Naive thymus-derived CD8-positive, alpha-beta T cell (primary cell): Measurements from ENCODE around the gene SLC25A1. TPM values are rescaled to one million over a fixed set of nuclear protein-coding genes. Genes with fewer than 3 reads are reported as not detected.

Experiments used
- ATAC-seq, 2 donors: fragments of 150-1000 bp; cut with Tn5 transposase in 1 of 2; sonication (Bioruptor Pico), chemical (Tn5 transposase) in 1 of 2; 1 replicate in 1 of 2; 2 replicates in 1 of 2; pipeline ENCODE4 v1.10.0; 2021; ENCODE audit warnings: mild to moderate bottlenecking in 2 of 2, moderate library complexity in 2 of 2
- POLR2A ChIA-PET: fragments of 350-600 bp; sonication (Branson Sonifier 250); formaldehyde crosslinking; loops from one replicate; lab custom pipeline; 2021; ENCODE audit warnings: antibody characterized with exemption; lab: Charles Lee
- DNase-seq, 10 donors: peaks; one replicate each; pipeline versions ENCODE4 v3.0.0 to v3.0.0-alpha.2; 2020 to 2022
- H3K27ac Mint-ChIP-seq, 10 donors: one replicate each; pipeline ENCODE4 v1.8.0; 2020 to 2022; ENCODE audit warnings: mild to moderate bottlenecking in 10 of 10, mixed read lengths in 10 of 10, moderate library complexity in 4 of 10, inconsistent platforms in 1 of 10
- H3K27me3 Mint-ChIP-seq, 5 donors: one replicate each; pipeline ENCODE4 v1.8.0; 2021 to 2022; ENCODE audit warnings: mixed read lengths in 5 of 5
- H3K36me3 Mint-ChIP-seq, 3 donors: one replicate each; pipeline ENCODE4 v1.8.0; 2020 to 2022; ENCODE audit warnings: mixed read lengths in 3 of 3, mild to moderate bottlenecking in 2 of 3, inconsistent platforms in 1 of 3
- H3K4me1 Mint-ChIP-seq, 4 donors: one replicate each; pipeline ENCODE4 v1.8.0; 2021 to 2022; ENCODE audit warnings: mixed read lengths in 4 of 4
- H3K4me3 Mint-ChIP-seq, 10 donors: one replicate each; pipeline ENCODE4 v1.8.0; 2020 to 2022; ENCODE audit warnings: mild to moderate bottlenecking in 10 of 10, mixed read lengths in 10 of 10, moderate library complexity in 6 of 10, inconsistent platforms in 1 of 10
- H3K9me3 Mint-ChIP-seq, 9 donors: one replicate each; pipeline ENCODE4 v1.8.0; 2020 to 2022; ENCODE audit warnings: mixed read lengths in 9 of 9, mild to moderate bottlenecking in 3 of 9, inconsistent platforms in 1 of 9, moderate library complexity in 1 of 9
- polyA plus RNA-seq, 3 donors: library from polyadenylated mRNA; unstranded; fragments of 300-500 nt; fragmentation: Illumina TruSeq; gene quantifications; one replicate each; pipeline ENCODE4 v1.2.3, GENCODE V29; 2021
- total RNA-seq, 8 experiments: library from RNA in 2 of 8; stranded (reverse) in 2 of 8; gene quantifications; one replicate each; pipeline ENCODE4 v1.2.3 and lab custom pipeline; 2021 to 2026

Gene SLC25A1
- total and polyA plus RNA-seq, 5 experiments from 2014 or later: 32.1 to 57.5 (median 36.3) TPM

- H3K4me3 Mint-ChIP-seq: peak overlapping the region; percentile 7 to 84 (median 56)
- POLR2A ChIA-PET: interaction anchor here (1.2 kb wide), 1 partner anchor 31 kb away, joined by 4 read pairs; no protein-coding TSS in a partner anchor
- H3K27ac Mint-ChIP-seq: peak overlapping the region in 5 of 10 donors; percentile 29 to 88 (median 41)
- ATAC-seq (no peak), DNase-seq (no peak)
- H3K27me3 Mint-ChIP-seq: no peaks in the 10 kb centered on the region
- peaks cover 12 to 47% (median 36%) of the 10 kb centered on the region in 4 donors for H3K4me1 Mint-ChIP-seq
- no peaks in the 10 kb centered on the region for H3K36me3 Mint-ChIP-seq
- H3K9me3 Mint-ChIP-seq: no peaks in the 10 kb centered on the region
Observed at GRCh38 chr22:19176175-19176643, 2.3 kb downstream of the SLC25A1 start.

DNA sequence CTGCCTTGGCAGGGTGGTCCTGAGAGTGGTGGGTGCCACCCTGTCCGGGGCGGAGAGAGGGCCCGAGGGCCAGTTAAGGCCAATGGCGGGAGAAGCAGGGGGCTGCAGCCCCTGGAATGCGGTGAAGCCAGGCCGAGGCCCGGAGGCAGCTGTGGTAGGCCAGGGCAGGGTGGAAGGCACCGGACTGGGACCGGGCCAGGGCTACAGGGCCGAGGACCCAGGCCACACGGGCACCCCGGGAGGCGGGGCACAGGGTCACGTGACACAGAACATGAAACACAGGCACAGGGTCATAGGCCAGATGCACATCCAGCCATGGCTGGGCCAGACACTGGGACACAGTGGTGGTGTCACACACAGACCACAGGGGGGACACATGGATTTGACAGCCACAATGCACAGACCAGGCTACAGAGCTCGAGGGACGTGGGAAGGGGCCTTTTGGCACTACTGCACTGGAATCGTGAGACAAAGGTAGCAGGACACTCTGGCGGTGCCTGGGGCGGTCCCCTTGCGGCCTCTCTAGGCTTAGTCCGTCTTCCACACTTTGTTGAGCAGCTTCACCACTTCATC is 2.8 kb downstream of the SLC25A1 start:
- peak overlapping the region in 8 of 10 donors; percentile 7 to 78 (median 48) for H3K4me3 Mint-ChIP-seq
- DNase-seq (no peak), ATAC-seq (no peak)
- H3K27me3 Mint-ChIP-seq: peaks cover 0 to 3% (median 0%) of the 10 kb centered on the region in 5 donors
- peak overlapping the region in 7 of 10 donors; percentile 29 to 88 (median 62) for H3K27ac Mint-ChIP-seq
- POLR2A ChIA-PET: no interaction called here
- no peaks in the 10 kb centered on the region for H3K9me3 Mint-ChIP-seq
- H3K4me1 Mint-ChIP-seq: peaks cover 14 to 48% (median 38%) of the 10 kb centered on the region in 4 donors
- H3K36me3 Mint-ChIP-seq: no peaks in the 10 kb centered on the region

DNA sequence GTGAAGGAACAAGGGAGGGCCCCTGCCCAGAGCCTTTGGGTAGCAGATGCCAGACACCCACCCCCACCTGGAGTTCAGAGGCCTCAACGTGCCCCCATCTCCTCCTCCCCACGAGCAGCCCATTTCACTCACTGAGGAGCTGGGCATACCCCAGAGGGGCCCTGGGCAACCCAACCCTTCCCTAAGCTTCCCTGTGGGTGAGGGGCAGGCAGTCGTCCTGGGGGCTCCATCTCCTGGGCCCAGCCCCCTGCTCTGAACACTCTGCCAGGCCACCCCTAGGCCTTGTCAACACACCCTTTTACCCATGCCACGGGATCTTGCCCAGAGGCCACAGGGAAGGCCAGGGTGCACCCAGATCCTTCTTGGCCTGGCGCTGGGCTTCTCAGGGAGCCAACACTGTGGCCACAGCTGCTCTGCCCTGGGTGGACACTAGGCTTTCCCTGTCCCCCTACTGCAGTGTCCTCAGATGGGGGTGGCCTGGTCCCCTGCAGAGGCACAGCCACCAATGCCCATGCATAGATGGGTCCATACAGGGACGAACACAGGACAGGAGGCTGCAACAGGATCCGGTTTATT is 3.4 kb downstream of the SLC25A1 start:
- ATAC-seq (no peak), DNase-seq (no peak)
- H3K9me3 Mint-ChIP-seq: no peaks in the 10 kb centered on the region
- POLR2A ChIA-PET: interaction anchor here (1.1 kb wide), 1 partner anchor 52 kb away, joined by 3 read pairs; the partner anchor contains the start of gene DGCR2
- no peak overlapping the region for H3K27ac Mint-ChIP-seq
- peaks cover 2 to 8% (median 4%) of the 10 kb centered on the region in 5 donors for H3K27me3 Mint-ChIP-seq
- H3K4me1 Mint-ChIP-seq: peaks cover 16 to 54% (median 43%) of the 10 kb centered on the region in 4 donors
- H3K36me3 Mint-ChIP-seq: no peaks in the 10 kb centered on the region
- H3K4me3 Mint-ChIP-seq: peak overlapping the region in 1 of 10 donors; percentile 54

GRCh38 chr22:19174106-19175025 is 4.2 kb downstream of the SLC25A1 start:
- H3K9me3 Mint-ChIP-seq: no peaks in the 10 kb centered on the region
- H3K27me3 Mint-ChIP-seq: peaks cover 2 to 14% (median 6%) of the 10 kb centered on the region in 5 donors
- ATAC-seq (no peak), DNase-seq (no peak)
- H3K27ac Mint-ChIP-seq: peak overlapping the region in 3 of 10 donors; percentile 25 to 90 (median 81)
- peaks cover 17 to 50% (median 45%) of the 10 kb centered on the region in 4 donors for H3K4me1 Mint-ChIP-seq
- H3K4me3 Mint-ChIP-seq: peak overlapping the region in 3 of 10 donors; percentile 34 to 96 (median 48)
- POLR2A ChIA-PET: interaction anchor here (0.6 to 1.2 kb wide), 5 partner anchors 13 to 305 kb away, joined by 3 read pairs; partner anchors contain the start of genes CDC45, CLTCL1, DGCR2 and MRPL40
- no peaks in the 10 kb centered on the region for H3K36me3 Mint-ChIP-seq

DNA sequence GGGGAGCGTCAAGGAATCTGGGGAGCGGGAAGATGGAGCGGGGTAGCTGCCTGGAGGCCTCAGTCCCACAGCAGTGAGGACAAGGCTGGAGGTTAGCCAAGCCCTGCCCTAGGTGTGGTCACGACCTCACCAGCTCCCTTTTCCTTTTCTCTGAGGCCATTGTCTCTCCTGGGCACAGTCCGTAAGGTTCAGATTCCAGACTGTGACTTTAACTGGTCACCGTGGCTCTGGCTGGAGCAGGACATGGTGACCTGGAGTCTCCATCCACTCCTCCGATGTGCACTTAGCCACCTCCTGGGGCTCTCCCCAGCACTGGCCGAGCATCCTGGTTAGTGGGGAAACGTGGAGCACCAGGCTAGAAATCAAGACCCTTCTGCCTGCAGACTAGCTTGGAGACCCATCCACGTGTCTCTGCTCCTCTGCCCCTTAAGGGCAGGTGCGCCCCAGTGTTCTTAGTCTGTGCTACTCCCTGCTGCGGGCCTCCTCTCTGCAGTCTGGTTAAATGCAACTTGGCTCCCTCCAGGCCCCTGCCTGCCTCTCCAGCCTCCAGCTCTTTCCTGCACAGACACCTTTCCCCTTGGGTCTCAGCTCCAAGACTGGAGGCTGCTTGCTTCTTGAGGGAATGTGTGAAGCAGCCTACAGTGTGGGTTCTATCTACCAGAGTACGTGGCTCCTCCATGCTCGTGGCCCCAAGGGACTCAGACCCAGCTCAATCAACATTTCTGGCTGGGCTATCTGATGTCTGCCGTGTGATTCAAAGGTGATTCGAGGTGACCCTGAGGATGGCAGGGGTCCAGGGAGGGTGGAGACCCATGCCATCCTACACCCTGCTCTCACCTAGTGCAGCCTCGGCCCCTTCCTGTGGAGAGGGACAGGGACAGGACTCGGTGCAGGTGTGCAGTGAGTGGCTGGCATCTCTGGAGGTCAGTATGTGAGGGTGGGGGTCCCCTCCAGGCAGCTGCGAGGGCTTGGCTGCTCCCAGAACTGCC is 5.2 kb downstream of the SLC25A1 start:
- Mint-ChIP-seq H3K27ac (peak overlapping the region; percentile 37 to 98 (median 93)), H3K4me3 (peak overlapping the region; percentile 89 to 96 (median 92)), H3K4me1 (peaks cover 20 to 50% (median 48%) of the 10 kb centered on the region in 4 donors), H3K9me3 (no peaks in the 10 kb centered on the region), H3K27me3 (peaks cover 9 to 23% (median 15%) of the 10 kb centered on the region in 5 donors), H3K36me3 (no peaks in the 10 kb centered on the region)
- DNase-seq (no peak), ATAC-seq (no peak)
- POLR2A ChIA-PET: interaction anchor here (0.6 to 1.2 kb wide), 3 partner anchors 14 to 306 kb away, joined by 3 read pairs; partner anchors contain the start of genes CDC45 and CLTCL1

DNA sequence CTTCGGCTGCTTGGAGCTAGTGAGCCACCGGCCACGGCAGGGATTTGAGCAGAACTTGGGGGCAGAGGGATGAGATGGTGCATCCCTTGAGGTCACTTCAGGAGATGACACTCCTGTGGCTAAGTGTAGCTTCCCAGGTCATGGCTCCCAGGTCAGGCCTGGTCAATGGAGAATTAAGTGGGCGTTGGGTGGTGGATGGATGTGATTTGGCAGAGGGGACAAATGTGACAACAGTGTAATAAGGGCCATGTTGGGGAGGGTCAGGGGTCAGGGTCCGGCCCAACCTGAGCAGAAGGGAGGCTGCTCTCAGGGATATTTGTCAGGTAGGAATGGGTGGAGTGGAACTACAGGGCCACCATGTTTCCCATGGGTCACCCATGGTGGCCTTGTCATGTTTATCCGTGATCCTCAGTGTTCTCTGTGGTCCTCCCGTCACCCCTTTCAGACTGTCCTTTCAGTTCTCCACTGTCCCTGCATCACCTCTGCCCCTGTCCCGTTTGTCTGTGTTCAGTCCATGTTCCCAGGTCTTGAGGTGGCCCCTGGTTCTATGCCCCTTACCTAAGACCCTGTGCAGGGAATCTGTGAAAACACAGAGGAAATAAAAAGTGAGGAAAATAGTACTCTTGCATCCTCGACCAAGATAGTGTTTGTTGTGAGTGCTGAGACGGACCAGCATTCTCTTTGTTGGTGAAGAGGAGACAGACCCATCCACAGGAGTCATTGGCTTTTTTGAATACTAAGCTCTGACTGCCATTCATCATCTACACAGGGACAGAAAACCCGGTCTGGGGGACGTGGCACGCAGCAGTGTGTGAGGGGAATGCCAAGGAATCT is 6.1 kb downstream of the SLC25A1 start:
- Mint-ChIP-seq H3K27ac (peak overlapping the region; percentile 80 to 98 (median 94)), H3K4me1 (peaks cover 20 to 50% (median 49%) of the 10 kb centered on the region in 4 donors), H3K36me3 (no peaks in the 10 kb centered on the region), H3K9me3 (peaks cover 0 to 2% (median 0%) of the 10 kb centered on the region in 9 donors), H3K4me3 (peak overlapping the region; percentile 89 to 96 (median 92)), H3K27me3 (peaks cover 13 to 33% (median 22%) of the 10 kb centered on the region in 5 donors)
- ATAC-seq (no peak), DNase-seq (no peak)
- POLR2A ChIA-PET: no interaction called here

GRCh38 chr22:19169947-19170318 is 8.6 kb downstream of the SLC25A1 start:
- no peak for DNase-seq

DNA sequence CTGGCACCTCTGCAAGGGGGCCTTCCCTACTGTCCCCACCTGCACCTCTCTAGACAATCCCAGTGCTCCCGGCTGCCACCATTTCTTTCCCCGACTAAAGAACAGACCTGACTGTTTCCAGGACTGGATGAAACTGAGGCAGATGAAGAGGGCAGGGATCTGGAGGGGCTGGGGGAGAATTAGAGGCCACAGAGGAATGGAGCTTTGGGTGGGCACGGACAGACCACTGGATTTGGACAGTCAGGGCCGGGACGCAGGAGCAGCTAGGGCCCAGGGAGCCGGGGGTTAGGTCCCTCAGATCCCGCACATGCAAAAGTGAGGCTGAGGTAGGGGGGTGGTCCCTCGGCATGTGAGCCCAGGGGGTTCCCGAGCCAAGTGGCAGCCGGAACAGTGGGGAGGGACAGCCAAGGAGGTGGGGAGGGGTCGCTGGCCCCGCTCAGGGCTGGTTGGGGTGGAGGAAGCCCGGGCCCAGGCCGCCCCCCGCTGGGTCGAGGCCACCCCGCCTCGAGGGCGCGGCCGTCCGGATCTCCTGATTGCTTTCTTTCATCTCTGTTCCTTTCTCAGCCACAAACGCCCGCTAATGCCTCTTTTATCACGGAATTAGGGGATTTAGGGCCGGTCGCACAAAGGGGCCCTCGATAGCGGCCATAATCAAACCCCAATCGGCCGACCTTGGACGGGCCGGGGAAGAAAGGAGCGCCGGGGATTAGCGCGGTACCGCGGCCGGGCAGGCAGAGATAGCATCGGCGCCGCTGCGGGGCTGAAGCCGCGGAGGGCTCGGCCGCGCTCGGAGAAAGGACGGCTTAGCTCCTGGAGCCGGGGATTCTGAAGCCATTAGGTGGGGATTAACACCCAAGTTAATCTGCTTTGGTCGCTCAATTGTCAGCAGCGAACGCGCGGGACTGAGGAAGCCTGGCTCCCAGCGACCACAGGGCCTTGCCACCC is 9.3 kb downstream of the SLC25A1 start:
- peaks cover 0 to 4% (median 0%) of the 10 kb centered on the region in 9 donors for H3K9me3 Mint-ChIP-seq
- peak overlapping the region in 3 of 10 donors; percentile 46 to 62 (median 51) for H3K27ac Mint-ChIP-seq
- H3K4me1 Mint-ChIP-seq: peaks cover 20 to 45% (median 40%) of the 10 kb centered on the region in 4 donors
- POLR2A ChIA-PET: interaction anchor here (1.6 kb wide), 1 partner anchor 10 kb away, joined by 3 read pairs; the partner anchor contains the start of gene SLC25A1
- DNase-seq (no peak), ATAC-seq (no peak)
- H3K4me3 Mint-ChIP-seq: peak overlapping the region; percentile 42 to 92 (median 64)
- no peaks in the 10 kb centered on the region for H3K36me3 Mint-ChIP-seq
- peaks cover 19 to 48% (median 33%) of the 10 kb centered on the region in 5 donors for H3K27me3 Mint-ChIP-seq

More at GRCh38 chr22:19169947-19170318, 8.6 kb downstream of the SLC25A1 start:
- H3K4me3 Mint-ChIP-seq: peak overlapping the region; percentile 89 to 96 (median 92)
- POLR2A ChIA-PET: interaction anchor here (1.6 kb wide), 1 partner anchor 9 kb away, joined by 3 read pairs; the partner anchor contains the start of gene SLC25A1
- peaks cover 0 to 3% (median 0%) of the 10 kb centered on the region in 9 donors for H3K9me3 Mint-ChIP-seq
- no peak for ATAC-seq
- H3K27me3 Mint-ChIP-seq: peaks cover 17 to 44% (median 33%) of the 10 kb centered on the region in 5 donors
- H3K36me3 Mint-ChIP-seq: no peaks in the 10 kb centered on the region
- H3K27ac Mint-ChIP-seq: peak overlapping the region in 3 of 10 donors; percentile 79 to 98 (median 95)
- peaks cover 20 to 46% (median 43%) of the 10 kb centered on the region in 4 donors for H3K4me1 Mint-ChIP-seq

DNA sequence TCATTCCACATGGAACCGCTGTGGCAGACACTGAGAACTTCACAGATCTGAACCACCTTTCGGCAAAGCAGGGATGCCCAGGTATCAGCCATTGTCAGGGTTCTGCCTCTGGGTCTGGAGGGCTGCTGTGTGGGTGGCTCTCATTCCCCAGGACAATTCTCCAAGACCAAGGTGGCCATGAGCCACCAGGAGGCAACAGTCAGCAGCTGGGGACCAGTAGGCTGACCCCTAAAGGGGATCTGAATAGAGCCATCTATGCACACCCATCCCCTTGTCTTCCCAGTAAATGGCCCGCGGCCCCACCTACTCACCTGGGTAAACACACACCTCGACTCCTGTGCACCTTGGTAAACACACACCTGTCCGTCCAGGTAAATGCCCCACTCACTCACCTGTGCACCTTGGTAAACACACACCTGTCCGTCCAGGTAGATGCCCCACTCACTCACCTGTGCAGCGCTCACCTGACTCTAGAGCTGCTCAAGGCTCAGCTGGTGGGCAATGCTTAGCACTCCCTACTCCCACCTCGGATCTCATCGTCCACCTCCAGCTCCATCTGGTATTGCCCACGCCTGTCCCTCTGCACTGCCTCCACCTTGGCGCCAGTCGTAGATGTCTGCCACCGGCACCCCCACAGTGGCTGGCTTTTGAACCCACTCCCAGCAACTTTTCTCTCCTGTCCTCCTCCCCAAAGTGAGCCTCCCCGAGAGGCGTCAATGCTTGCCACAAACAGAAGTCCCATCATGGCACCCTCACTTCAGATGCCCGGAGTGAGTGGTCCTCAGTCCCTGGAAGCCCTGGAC is 10.2 kb downstream of the SLC25A1 start:
- H3K27me3 Mint-ChIP-seq: peaks cover 19 to 51% (median 36%) of the 10 kb centered on the region in 5 donors
- no peaks in the 10 kb centered on the region for H3K36me3 Mint-ChIP-seq
- peak overlapping the region in 4 of 10 donors; percentile 2 to 76 (median 51) for H3K27ac Mint-ChIP-seq
- peak overlapping the region in 6 of 10 donors; percentile 26 to 89 (median 52) for H3K4me3 Mint-ChIP-seq
- POLR2A ChIA-PET: interaction anchor here (1.6 kb wide), 1 partner anchor 11 kb away, joined by 3 read pairs; the partner anchor contains the start of gene SLC25A1
- peaks cover 20 to 39% (median 31%) of the 10 kb centered on the region in 4 donors for H3K4me1 Mint-ChIP-seq
- ATAC-seq (no peak), DNase-seq (no peak)
- H3K9me3 Mint-ChIP-seq: peaks cover 0 to 4% (median 0%) of the 10 kb centered on the region in 9 donors
